ENCODE measurements around the gene NFRKB. TPM values are rescaled to one million over a fixed set of nuclear protein-coding genes. Genes with fewer than 3 reads are reported as not detected.
A peak's percentile ranks its signal among the peaks of the same experiment; 100 is the strongest.

NFRKB gene
- total RNA-seq, 1 experiment from 2014 or later = 48.2 TPM

GRCh38 chr11:129905402-129905801 is 10.0 kb upstream of the NFRKB start:
- Histone ChIP-seq H2AFZ (ENCODE audit: low read length) (no peak overlapping the region), H3K27me3 (ENCODE audit: low read length) (no peaks in the 10 kb centered on the region), H3K9me2 (replicated peaks; ENCODE audit: low read length) (no peaks in the 10 kb centered on the region), H3K9me3 (ENCODE audit: low read length) (no peaks in the 10 kb centered on the region), H3K4me2 (ENCODE audit: low read length) (no peak overlapping the region), H3K79me2 (ENCODE audit: low read length) (no peaks in the 10 kb centered on the region), H3K4me3 (ENCODE audit: low read length) (no peak overlapping the region), H3K27ac (ENCODE audit: low read length) (no peak overlapping the region), H3F3A (ENCODE audit: low read length, unreplicated experiment) (no peaks in the 10 kb centered on the region), H3K9ac (ENCODE audit: low read length) (no peak overlapping the region), H3K36me3 (ENCODE audit: low read depth, low read length) (peaks cover 3% of the 10 kb centered on the region; the same call in 1 of the 2 replicates), H3K4me1 (ENCODE audit: insufficient read depth, low read length) (no peaks in the 10 kb centered on the region), H4K20me1 (ENCODE audit: low read length) (no peaks in the 10 kb centered on the region)
- POLR2A ChIA-PET (ENCODE audit: unreplicated experiment) = no interaction called here
- DNase-seq (no peak), ATAC-seq (no peak)
- CTCF ChIA-PET = no interaction called here
- TF ChIP-seq, protein P1, sequence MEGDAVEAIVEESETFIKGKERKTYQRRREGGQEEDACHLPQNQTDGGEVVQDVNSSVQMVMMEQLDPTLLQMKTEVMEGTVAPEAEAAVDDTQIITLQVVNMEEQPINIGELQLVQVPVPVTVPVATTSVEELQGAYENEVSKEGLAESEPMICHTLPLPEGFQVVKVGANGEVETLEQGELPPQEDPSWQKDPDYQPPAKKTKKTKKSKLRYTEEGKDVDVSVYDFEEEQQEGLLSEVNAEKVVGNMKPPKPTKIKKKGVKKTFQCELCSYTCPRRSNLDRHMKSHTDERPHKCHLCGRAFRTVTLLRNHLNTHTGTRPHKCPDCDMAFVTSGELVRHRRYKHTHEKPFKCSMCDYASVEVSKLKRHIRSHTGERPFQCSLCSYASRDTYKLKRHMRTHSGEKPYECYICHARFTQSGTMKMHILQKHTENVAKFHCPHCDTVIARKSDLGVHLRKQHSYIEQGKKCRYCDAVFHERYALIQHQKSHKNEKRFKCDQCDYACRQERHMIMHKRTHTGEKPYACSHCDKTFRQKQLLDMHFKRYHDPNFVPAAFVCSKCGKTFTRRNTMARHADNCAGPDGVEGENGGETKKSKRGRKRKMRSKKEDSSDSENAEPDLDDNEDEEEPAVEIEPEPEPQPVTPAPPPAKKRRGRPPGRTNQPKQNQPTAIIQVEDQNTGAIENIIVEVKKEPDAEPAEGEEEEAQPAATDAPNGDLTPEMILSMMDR (conservative IDR thresholded peaks at IDR 0.05; ENCODE audit: low read depth, low read length) = no peak
- TF ChIP-seq EZH2 (IDR thresholded peaks at IDR 0.05; ENCODE audit: low read length, unreplicated experiment) = no peak
- TF ChIP-seq EZH2phosphoT487 (IDR thresholded peaks at IDR 0.05; ENCODE audit: borderline replicate concordance, low read length) = no peak
- intact Hi-C loops (cut with micrococcal nuclease) = no loop called here
- no TSS peak for BruUV-seq (replicated peaks)

DNA sequence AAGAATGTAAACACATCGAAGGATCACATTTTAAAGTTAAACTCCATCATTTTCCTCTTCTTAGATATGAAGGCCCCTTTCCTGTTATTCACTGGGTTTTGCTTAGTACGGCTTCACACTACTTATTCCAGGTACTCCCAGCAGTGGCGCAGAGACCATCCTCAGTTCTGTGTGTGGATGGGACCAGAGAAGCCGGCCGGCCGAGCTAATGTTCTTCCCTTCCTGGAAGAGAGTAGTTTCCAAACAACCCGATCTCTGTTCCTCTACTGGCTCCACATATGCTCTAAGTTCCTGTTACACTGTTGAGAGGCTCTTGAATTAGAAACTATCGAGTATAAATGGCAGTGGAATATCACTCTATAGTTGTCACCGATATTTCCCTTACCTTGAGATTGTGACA is 684 bp upstream of the NFRKB start:
- Histone ChIP-seq H3K27me3 (ENCODE audit: low read length) (no peaks in the 10 kb centered on the region), H3K36me3 (ENCODE audit: low read depth, low read length) (peaks cover 19% of the 10 kb centered on the region), H3K4me1 (ENCODE audit: insufficient read depth, low read length) (peaks cover 20% of the 10 kb centered on the region), H3K27ac (ENCODE audit: low read length) (no peak overlapping the region), H3K9ac (ENCODE audit: low read length) (peak overlapping the region; percentile 87), H3K79me2 (ENCODE audit: low read length) (peaks cover 42% of the 10 kb centered on the region), H2AFZ (ENCODE audit: low read length) (peak overlapping the region; percentile 90), H3K9me2 (replicated peaks; ENCODE audit: low read length) (no peaks in the 10 kb centered on the region), H3F3A (ENCODE audit: low read length, unreplicated experiment) (no peaks in the 10 kb centered on the region), H3K4me2 (ENCODE audit: low read length) (peak overlapping the region; percentile 83), H4K20me1 (ENCODE audit: low read length) (peaks cover 13% of the 10 kb centered on the region), H3K9me3 (ENCODE audit: low read length) (no peaks in the 10 kb centered on the region), H3K4me3 (ENCODE audit: low read length) (peak overlapping the region; percentile 92)
- CTCF ChIA-PET = no interaction called here
- no TSS peak for BruUV-seq (replicated peaks)
- POLR2A ChIA-PET (ENCODE audit: unreplicated experiment) = interaction anchor here (0.6 kb wide), 1 partner anchor 18 kb away, joined by 3 read pairs; no protein-coding TSS in a partner anchor
- DNase-seq = no peak
- no peak; the same call in 1 of the 2 replicates for ATAC-seq
- TF ChIP-seq EZH2 (IDR thresholded peaks at IDR 0.05; ENCODE audit: low read length, unreplicated experiment) = no peak
- TF ChIP-seq EZH2phosphoT487 (IDR thresholded peaks at IDR 0.05; ENCODE audit: borderline replicate concordance, low read length) = no peak
- TF ChIP-seq, protein P1 (conservative IDR thresholded peaks at IDR 0.05; ENCODE audit: low read depth, low read length) = no peak
- intact Hi-C loops (cut with micrococcal nuclease) = no loop called here

DNA sequence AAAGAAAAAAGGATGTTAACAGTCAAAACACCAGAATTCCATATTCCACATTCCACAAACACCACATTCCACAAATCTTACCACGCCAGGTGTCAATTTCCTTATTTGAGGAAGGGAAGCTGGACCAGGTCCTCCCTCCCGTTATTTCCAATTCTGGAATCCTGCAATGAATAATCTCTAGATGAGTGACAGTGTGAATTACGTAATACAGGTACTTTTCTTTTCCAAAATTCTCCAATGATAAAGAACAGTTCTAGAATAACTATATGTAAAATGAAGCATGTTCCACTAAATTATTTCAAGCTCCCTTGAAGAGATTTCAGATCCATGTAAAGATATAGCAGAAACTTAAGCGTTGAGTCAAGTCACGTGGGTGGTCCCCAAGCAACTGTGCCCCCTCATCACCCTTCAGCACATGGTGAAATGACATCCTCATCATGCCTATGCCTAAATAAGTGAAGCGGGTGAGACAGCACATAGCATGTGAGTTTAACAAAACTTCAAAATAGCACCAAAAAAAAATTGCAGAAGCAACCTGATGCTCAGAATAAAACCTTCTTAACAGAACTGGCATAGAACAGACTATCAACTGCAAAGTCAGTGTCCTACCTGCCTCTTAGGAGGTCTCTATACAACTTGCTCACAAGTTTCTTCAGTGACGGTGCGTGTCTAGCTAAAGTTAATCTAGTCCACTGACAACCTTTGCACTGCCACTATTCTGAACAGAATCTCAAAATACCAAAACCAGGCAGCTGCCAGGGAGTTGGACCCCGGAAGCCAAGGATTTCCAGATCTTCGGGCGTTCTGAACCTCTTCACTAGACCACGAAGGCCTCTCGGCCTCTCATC is 876 bp downstream of the NFRKB start:
- no peaks in the 10 kb centered on the region for H3K9me3 ChIP-seq (ENCODE audit: low read length)
- no peaks in the 10 kb centered on the region for H3K27me3 ChIP-seq (ENCODE audit: low read length)
- H3K4me3 ChIP-seq (ENCODE audit: low read length) = peak overlapping the region; percentile 92
- peaks cover 13% of the 10 kb centered on the region for H4K20me1 ChIP-seq (ENCODE audit: low read length)
- peaks cover 20% of the 10 kb centered on the region for H3K4me1 ChIP-seq (ENCODE audit: insufficient read depth, low read length)
- DNase-seq (peak; percentile 21), ATAC-seq (peak; percentile 12)
- H3K4me2 ChIP-seq (ENCODE audit: low read length) = peak overlapping the region; percentile 83
- H3K79me2 ChIP-seq (ENCODE audit: low read length) = peaks cover 44% of the 10 kb centered on the region
- 0 out of 2 replicates have a peak overlapping the region, but pooled peaks have one; percentile 21 for H3K27ac ChIP-seq (ENCODE audit: low read length)
- no peaks in the 10 kb centered on the region for H3K9me2 ChIP-seq (replicated peaks; ENCODE audit: low read length)
- H3F3A ChIP-seq (ENCODE audit: low read length, unreplicated experiment) = no peaks in the 10 kb centered on the region
- ChIA-PET CTCF (no interaction called here), POLR2A (ENCODE audit: unreplicated experiment) (interaction anchor here (0.6 kb wide), 2 partner anchors 108 to 238 kb away, joined by 3 to 15 read pairs; no protein-coding TSS in a partner anchor)
- peaks cover 32% of the 10 kb centered on the region for H3K36me3 ChIP-seq (ENCODE audit: low read depth, low read length)
- peak overlapping the region; percentile 87 for H3K9ac ChIP-seq (ENCODE audit: low read length)
- TF ChIP-seq EZH2 (IDR thresholded peaks at IDR 0.05; ENCODE audit: low read length, unreplicated experiment) (no peak), EZH2phosphoT487 (IDR thresholded peaks at IDR 0.05; ENCODE audit: borderline replicate concordance, low read length) (no peak)
- TF ChIP-seq, protein P1 (conservative IDR thresholded peaks at IDR 0.05; ENCODE audit: low read depth, low read length) = no peak
- intact Hi-C loops (cut with micrococcal nuclease) = no loop called here
- peak overlapping the region; percentile 90 for H2AFZ ChIP-seq (ENCODE audit: low read length)
- no TSS peak for BruUV-seq (replicated peaks)

Measured in PC-3 (cell line).